Astrocyte (in vitro differentiated cells and primary cell): Measurements from ENCODE around the gene ORAI1. TPM values are rescaled to one million over a fixed set of nuclear protein-coding genes. Genes with fewer than 3 reads are reported as not detected.

Source experiments
- DNase-seq: peaks from one replicate; pipeline ENCODE4 v3.0.0-alpha.2; 2010; ENCODE audit warnings: low read depth
- FAIRE-seq: peaks from 2 replicates; lab custom pipeline; 2011; peaks lifted over from hg19 to GRCh38; lab: Jason Lieb, UNC
- H2AFZ ChIP-seq: 2 replicates; pipeline ENCODE4 v1.6.0; 2012; ENCODE audit warnings: low read depth, low read length, inconsistent platforms
- H3K27ac ChIP-seq: 2 replicates; pipeline ENCODE4 v1.5.1; 2011; ENCODE audit warnings: low read depth, low read length, inconsistent platforms
- H3K27me3 ChIP-seq: 2 replicates; pipeline ENCODE4 v1.6.0; 2011; ENCODE audit warnings: low read length, inconsistent platforms; ENCODE audit not compliant: insufficient read depth
- H3K36me3 ChIP-seq: 2 replicates; pipeline ENCODE4 v1.5.1; 2011; ENCODE audit warnings: low read length, inconsistent platforms; ENCODE audit not compliant: insufficient read depth
- H3K4me1 ChIP-seq: 2 replicates; pipeline ENCODE4 v1.5.1; 2011; ENCODE audit warnings: low read length, inconsistent platforms; ENCODE audit not compliant: insufficient read depth
- H3K4me2 ChIP-seq: 2 replicates; pipeline ENCODE4 v1.6.0; 2012; ENCODE audit warnings: low read length, inconsistent platforms
- H3K4me3 ChIP-seq: 2 replicates; pipeline ENCODE4 v1.5.1; 2011; ENCODE audit warnings: low read depth, mild to moderate bottlenecking, low read length, inconsistent platforms; ENCODE audit not compliant: insufficient read depth
- H3K79me2 ChIP-seq: 2 replicates; pipeline ENCODE4 v1.6.0; 2012; ENCODE audit warnings: mild to moderate bottlenecking, low read length, inconsistent platforms; ENCODE audit not compliant: insufficient read depth
- H3K9ac ChIP-seq: 2 replicates; pipeline ENCODE4 v1.6.0; 2012; ENCODE audit warnings: mild to moderate bottlenecking, low read length, inconsistent platforms
- H3K9me3 ChIP-seq: 2 replicates; pipeline ENCODE4 v1.5.1; 2012; ENCODE audit warnings: low read depth, mild to moderate bottlenecking, low read length, inconsistent platforms; ENCODE audit not compliant: insufficient read depth
- H4K20me1 ChIP-seq: 2 replicates; pipeline ENCODE4 v1.6.0; 2012; ENCODE audit warnings: low read length, inconsistent platforms; ENCODE audit not compliant: insufficient read depth
- H3K27ac Mint-ChIP-seq: one replicate; pipeline ENCODE4 v1.8.0; 2021; ENCODE audit warnings: mild to moderate bottlenecking, mixed read lengths; ENCODE audit not compliant: unreplicated experiment
- H3K27me3 Mint-ChIP-seq: one replicate; pipeline ENCODE4 v1.8.0; 2021; ENCODE audit warnings: low read depth, mixed read lengths; ENCODE audit not compliant: unreplicated experiment
- H3K36me3 Mint-ChIP-seq: one replicate; pipeline ENCODE4 v1.8.0; 2021; ENCODE audit warnings: low read depth, mixed read lengths; ENCODE audit not compliant: unreplicated experiment
- H3K4me1 Mint-ChIP-seq: one replicate; pipeline ENCODE4 v1.8.0; 2021; ENCODE audit warnings: low read depth, mixed read lengths; ENCODE audit not compliant: unreplicated experiment
- H3K4me3 Mint-ChIP-seq: one replicate; pipeline ENCODE4 v1.8.0; 2021; ENCODE audit warnings: mild to moderate bottlenecking, moderate library complexity, mixed read lengths; ENCODE audit not compliant: unreplicated experiment
- H3K9me3 Mint-ChIP-seq: one replicate; pipeline ENCODE4 v1.8.0; 2021; ENCODE audit warnings: mild to moderate bottlenecking, mixed read lengths; ENCODE audit not compliant: unreplicated experiment
- CTCF ChIP-seq: IDR thresholded peaks from 2 replicates; pipeline ENCODE4 v1.5.1; 2011; ENCODE audit warnings: low read depth, mild to moderate bottlenecking, inconsistent platforms, low read length, moderate library complexity; ENCODE audit not compliant: insufficient read depth
- EZH2 ChIP-seq: IDR thresholded peaks from 2 replicates; pipeline ENCODE4 v1.6.1; 2012; ENCODE audit warnings: mild to moderate bottlenecking, low read length, inconsistent platforms; ENCODE audit not compliant: insufficient read depth
- total RNA-seq: library from RNA; stranded (reverse); gene quantifications from 2 replicates; pipeline ENCODE4 v1.2.1, GENCODE V29; 2021

The ORAI1 gene
- total RNA-seq, 1 donor from 2014 or later: 20.4 TPM

DNA sequence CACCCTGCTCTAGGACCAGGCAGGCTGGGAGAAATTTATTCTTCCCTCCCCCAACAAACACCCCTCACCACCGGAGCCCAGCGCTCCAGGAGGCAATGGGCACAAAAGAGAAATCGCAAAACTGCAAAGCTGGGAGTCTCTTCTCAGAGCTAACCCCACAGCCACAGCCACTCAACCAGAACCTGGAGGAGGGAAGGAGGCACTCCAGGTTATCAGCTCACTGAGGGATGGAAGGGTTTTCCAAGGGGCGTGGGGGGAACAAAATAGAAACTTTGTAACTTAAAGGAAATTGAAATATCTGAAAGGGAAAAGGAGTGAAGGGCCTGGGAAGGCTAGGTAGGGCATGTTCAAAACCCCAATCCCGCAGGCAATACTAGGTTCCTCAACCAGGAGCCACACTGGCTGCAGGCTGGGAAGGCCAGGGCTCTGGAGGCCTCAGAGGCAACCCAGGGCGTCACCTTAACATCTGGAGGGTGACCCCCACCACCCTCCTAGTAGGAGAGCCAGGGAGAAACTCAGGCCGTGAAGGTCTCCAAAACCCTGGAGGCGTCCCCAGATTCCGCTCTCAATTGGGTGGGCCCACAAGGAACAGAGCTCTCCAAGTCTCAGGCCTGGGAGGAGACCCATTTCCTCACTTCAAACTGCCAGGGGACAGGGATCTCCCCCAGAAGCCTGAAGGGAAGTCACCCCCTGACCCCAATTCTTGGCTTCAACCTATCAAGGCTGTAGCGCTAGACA, 48.7 kb upstream of the ORAI1 start:
- Histone ChIP-seq H3K79me2 (no peaks in the 10 kb centered on the region), H3K27ac (peak overlapping the region; percentile 96), H3K36me3 (peaks cover 6% of the 10 kb centered on the region), H3K9me3 (no peaks in the 10 kb centered on the region), H3K4me2 (peak overlapping the region; percentile 86), H3K4me1 (peaks cover 50% of the 10 kb centered on the region), H3K9ac (peak overlapping the region; percentile 85), H4K20me1 (no peaks in the 10 kb centered on the region), H3K4me3 (peak overlapping the region; percentile 66), H3K27me3 (no peaks in the 10 kb centered on the region), H2AFZ (peak overlapping the region; percentile 84)
- H3K27me3 Mint-ChIP-seq: no peaks in the 10 kb centered on the region
- H3K9me3 Mint-ChIP-seq: no peaks in the 10 kb centered on the region
- FAIRE-seq: no peak
- H3K4me3 Mint-ChIP-seq: peak overlapping the region; percentile 83
- H3K27ac Mint-ChIP-seq: peak overlapping the region; percentile 98
- H3K4me1 Mint-ChIP-seq: peaks cover 42% of the 10 kb centered on the region
- peaks cover 12% of the 10 kb centered on the region for H3K36me3 Mint-ChIP-seq
- DNase-seq: no peak
- TF ChIP-seq EZH2 (no peak), CTCF (no peak)

GRCh38 chr12:121578230-121579189, 47.8 kb upstream of the ORAI1 start:
- no peaks in the 10 kb centered on the region for H3K27me3 Mint-ChIP-seq

More at GRCh38 chr12:121578230-121579189, 47.8 kb upstream of the ORAI1 start:
- DNase-seq (no peak), FAIRE-seq (no peak)
- TF ChIP-seq EZH2 (no peak), CTCF (no peak)
- Histone ChIP-seq H3K27me3 (no peaks in the 10 kb centered on the region), H3K4me1 (peaks cover 55% of the 10 kb centered on the region), H3K9me3 (no peaks in the 10 kb centered on the region), H2AFZ (peak overlapping the region; percentile 84), H3K27ac (peak overlapping the region; percentile 96), H3K9ac (peak overlapping the region; percentile 85), H3K4me3 (peak overlapping the region; percentile 66), H3K36me3 (peaks cover 6% of the 10 kb centered on the region), H3K79me2 (no peaks in the 10 kb centered on the region), H4K20me1 (no peaks in the 10 kb centered on the region), H3K4me2 (peak overlapping the region; percentile 86)
- Mint-ChIP-seq H3K4me3 (peak overlapping the region; percentile 68), H3K27ac (peak overlapping the region; percentile 98), H3K4me1 (peaks cover 44% of the 10 kb centered on the region), H3K9me3 (no peaks in the 10 kb centered on the region), H3K36me3 (peaks cover 12% of the 10 kb centered on the region)
